Activated B cell treated with CpG ODN at 0.5 μM for 24 hours (primary cell): ENCODE data around the gene TRAPPC3L. TPM values are rescaled to one million over a fixed set of nuclear protein-coding genes. Genes with fewer than 3 reads are reported as not detected.
"Not testable (repeated sequence)": the region's sequence is repeated elsewhere in the genome, so short reads cannot be mapped to it uniquely, and the experiment has no call there.

Experiments
- ATAC-seq: fragments of 200-7000 bp; cut with Tn5 transposase; one replicate; pipeline ENCODE4 v1.10.0; 2021; ENCODE audit warnings: low read depth, mild to moderate bottlenecking, moderate library complexity
- CTCF ChIA-PET: fragments of 350-600 bp; sonication (Branson Sonifier 250); formaldehyde crosslinking; loops from one replicate; lab custom pipeline; 2021; ENCODE audit warnings: antibody characterized with exemption; lab: Charles Lee
- POLR2A ChIA-PET: fragments of 350-600 bp; sonication (Branson Sonifier 250); formaldehyde crosslinking; loops from one replicate; lab custom pipeline; 2021; ENCODE audit warnings: antibody characterized with exemption; lab: Charles Lee
- DNase-seq: peaks from one replicate; pipeline ENCODE4 v3.0.0; 2022
- H3K27ac Mint-ChIP-seq: one replicate; pipeline ENCODE4 v1.8.0; 2020; ENCODE audit warnings: mixed read lengths
- H3K27me3 Mint-ChIP-seq: one replicate; pipeline ENCODE4 v1.8.0; 2021; ENCODE audit warnings: mixed read lengths
- H3K36me3 Mint-ChIP-seq: one replicate; pipeline ENCODE4 v1.8.0; 2021; ENCODE audit warnings: low read depth, mixed read lengths
- H3K4me1 Mint-ChIP-seq: one replicate; pipeline ENCODE4 v1.8.0; 2021; ENCODE audit warnings: mixed read lengths
- H3K4me3 Mint-ChIP-seq: one replicate; pipeline ENCODE4 v1.8.0; 2020; ENCODE audit warnings: mild to moderate bottlenecking, mixed read lengths
- H3K9me3 Mint-ChIP-seq: one replicate; pipeline ENCODE4 v1.8.0; 2020; ENCODE audit warnings: mixed read lengths
- intact Hi-C: fragments of 100-400 bp; cut with micrococcal nuclease; formaldehyde crosslinking; loops from one replicate; pipeline ENCODE4 v1.15.1; 2024
- total RNA-seq: library from RNA; stranded (reverse); gene quantifications from 2 replicates; pipeline ENCODE4 v1.2.3, GENCODE V29; 2022
- TF ChIP-seq, protein P1 (sequence below): fragments of 200-600 bp; IDR thresholded peaks from one replicate; pipeline ENCODE4 v1.8.0; 2022; ENCODE audit warnings: antibody characterized with exemption, mild to moderate bottlenecking

The TRAPPC3L gene
- total RNA-seq, 1 donor from 2014 or later: not detected

DNA sequence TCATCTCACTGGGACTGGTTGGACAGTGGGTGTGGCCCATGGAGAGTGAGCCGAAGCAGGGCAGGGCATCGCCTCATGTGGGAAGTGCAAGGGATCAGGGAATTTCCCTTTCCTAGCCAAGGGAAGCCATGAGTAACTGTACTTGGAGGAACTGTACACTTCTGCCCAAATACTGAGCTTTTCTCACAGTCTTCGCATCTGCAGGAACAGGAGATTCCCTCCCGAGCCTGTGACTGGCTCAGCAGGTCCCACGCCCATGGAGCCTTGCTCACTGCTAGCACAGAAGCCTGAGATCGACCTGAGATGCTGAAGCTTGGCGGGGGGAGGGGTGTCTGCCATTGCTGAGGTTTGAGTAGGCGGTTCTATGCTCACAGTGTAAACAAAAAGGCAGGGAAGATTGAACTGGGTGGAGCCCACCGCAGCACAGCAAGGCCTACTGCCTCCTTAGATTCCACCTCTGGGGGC, 44.5 kb downstream of the TRAPPC3L start:
- Mint-ChIP-seq H3K4me1 (peaks cover 7% of the 10 kb centered on the region), H3K27ac (no peak overlapping the region), H3K4me3 (no peak overlapping the region), H3K36me3 (no peaks in the 10 kb centered on the region), H3K27me3 (peaks cover 11% of the 10 kb centered on the region), H3K9me3 (peaks cover 5% of the 10 kb centered on the region)
- intact Hi-C loops: no loop called here
- CTCF ChIA-PET: interaction anchor here (1.0 kb wide), 1 partner anchor 232 kb away, joined by 3 read pairs; no protein-coding TSS in a partner anchor
- POLR2A ChIA-PET: no interaction called here
- no peak for DNase-seq
- TF ChIP-seq, protein P1, sequence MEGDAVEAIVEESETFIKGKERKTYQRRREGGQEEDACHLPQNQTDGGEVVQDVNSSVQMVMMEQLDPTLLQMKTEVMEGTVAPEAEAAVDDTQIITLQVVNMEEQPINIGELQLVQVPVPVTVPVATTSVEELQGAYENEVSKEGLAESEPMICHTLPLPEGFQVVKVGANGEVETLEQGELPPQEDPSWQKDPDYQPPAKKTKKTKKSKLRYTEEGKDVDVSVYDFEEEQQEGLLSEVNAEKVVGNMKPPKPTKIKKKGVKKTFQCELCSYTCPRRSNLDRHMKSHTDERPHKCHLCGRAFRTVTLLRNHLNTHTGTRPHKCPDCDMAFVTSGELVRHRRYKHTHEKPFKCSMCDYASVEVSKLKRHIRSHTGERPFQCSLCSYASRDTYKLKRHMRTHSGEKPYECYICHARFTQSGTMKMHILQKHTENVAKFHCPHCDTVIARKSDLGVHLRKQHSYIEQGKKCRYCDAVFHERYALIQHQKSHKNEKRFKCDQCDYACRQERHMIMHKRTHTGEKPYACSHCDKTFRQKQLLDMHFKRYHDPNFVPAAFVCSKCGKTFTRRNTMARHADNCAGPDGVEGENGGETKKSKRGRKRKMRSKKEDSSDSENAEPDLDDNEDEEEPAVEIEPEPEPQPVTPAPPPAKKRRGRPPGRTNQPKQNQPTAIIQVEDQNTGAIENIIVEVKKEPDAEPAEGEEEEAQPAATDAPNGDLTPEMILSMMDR: no peak
- no peak for ATAC-seq

DNA sequence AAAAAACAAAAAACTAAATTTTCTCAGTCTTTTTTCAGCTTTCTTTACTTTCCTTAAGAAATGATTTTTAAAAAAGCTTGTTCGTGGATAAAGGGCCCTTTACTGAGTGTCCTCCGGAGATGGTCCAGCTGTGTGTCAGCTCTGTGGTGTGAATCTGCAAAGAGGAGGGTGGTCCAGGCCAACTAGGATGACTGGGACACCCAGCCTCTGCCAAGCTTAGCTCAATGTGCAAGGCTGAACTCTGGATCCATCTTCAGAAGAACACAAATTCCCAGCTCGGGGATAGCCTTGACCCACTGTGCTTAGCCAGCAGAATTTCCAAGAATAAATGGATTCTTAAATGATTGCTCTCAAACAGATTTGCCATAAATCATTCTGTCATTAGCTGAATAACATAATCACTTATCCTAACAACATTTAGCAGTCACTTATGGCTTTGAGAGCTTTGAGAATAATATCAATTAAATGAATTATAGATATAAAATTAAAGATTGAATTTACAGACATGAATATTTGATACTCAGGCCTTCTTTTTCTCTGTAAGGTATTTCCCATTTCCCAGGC, 48.3 kb downstream of the TRAPPC3L start:
- no peak overlapping the region for H3K27ac Mint-ChIP-seq
- ChIA-PET POLR2A (no interaction called here), CTCF (interaction anchor here (0.6 to 0.9 kb wide), 2 partner anchors 52 to 209 kb away, joined by 3 to 5 read pairs; no protein-coding TSS in a partner anchor)
- intact Hi-C loops: no loop called here
- peaks cover 8% of the 10 kb centered on the region for H3K27me3 Mint-ChIP-seq
- no peak overlapping the region for H3K4me3 Mint-ChIP-seq
- DNase-seq (no peak), ATAC-seq (no peak)
- H3K4me1 Mint-ChIP-seq: no peaks in the 10 kb centered on the region
- H3K9me3 Mint-ChIP-seq: peaks cover 5% of the 10 kb centered on the region
- TF ChIP-seq, protein P1: no peak
- H3K36me3 Mint-ChIP-seq: no peaks in the 10 kb centered on the region

DNA sequence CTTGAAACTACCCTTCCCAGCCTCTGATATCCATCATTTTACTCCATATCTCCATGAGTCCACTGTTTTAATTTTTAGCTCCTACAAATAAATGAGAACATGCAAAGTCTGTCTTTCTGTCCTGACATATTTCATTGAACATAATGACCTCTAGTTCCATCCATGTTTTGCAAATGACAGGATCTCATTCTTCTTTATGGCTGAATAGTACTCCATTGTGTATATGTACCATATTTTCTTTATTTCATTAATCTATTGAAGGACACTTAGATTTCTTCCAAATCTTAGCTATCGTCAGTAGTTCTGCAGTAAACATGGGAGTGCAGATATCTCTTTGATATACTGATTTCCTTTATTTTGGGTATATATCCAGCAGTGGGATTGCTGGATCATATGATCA, 50.3 kb downstream of the TRAPPC3L start:
- H3K36me3 Mint-ChIP-seq, CTCF ChIA-PET, H3K27me3 Mint-ChIP-seq, H3K9me3 Mint-ChIP-seq, H3K4me3 Mint-ChIP-seq, H3K27ac Mint-ChIP-seq, ATAC-seq, intact Hi-C loops, POLR2A ChIA-PET, H3K4me1 Mint-ChIP-seq, DNase-seq: not testable (repeated sequence)

DNA sequence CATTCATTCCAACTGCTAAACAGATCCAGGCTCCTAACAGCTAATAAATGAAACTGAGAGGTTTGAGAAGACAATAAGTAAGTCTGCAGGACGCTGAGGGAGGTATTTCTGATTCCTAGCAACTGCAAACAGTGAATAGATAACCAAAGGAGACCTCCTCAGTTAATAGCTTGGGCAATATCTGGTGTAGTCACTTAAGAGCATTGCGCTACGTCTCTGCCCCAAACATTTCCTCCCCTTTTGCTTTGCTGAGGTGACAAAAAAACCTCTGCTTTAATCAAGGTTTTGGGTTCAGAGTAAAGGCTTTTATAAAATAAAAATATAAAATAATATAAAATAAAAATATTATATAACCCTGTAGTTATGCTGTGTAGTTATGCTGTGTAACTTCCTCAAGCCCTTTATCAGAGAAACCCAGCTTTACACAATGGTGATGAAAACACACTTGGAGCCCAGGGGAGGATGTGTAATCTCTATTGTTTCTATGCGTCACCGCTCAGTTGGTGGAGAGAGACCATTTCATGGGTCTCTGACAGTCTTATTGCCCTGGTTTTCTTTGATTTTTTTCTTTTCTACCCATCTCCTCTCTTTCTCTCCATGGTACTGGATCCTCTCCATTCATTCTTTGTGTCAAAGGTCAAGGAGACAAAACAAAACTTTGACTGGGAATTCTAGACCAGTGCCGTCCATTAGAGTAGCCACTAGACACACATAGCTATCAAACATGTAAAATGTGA, 53.0 kb downstream of the TRAPPC3L start:
- POLR2A ChIA-PET: no interaction called here
- Mint-ChIP-seq H3K4me3 (no peak overlapping the region), H3K27me3 (no peaks in the 10 kb centered on the region), H3K36me3 (no peaks in the 10 kb centered on the region), H3K4me1 (no peaks in the 10 kb centered on the region), H3K9me3 (peaks cover 12% of the 10 kb centered on the region), H3K27ac (no peak overlapping the region)
- intact Hi-C loops: no loop called here
- TF ChIP-seq, protein P1: no peak
- DNase-seq (no peak), ATAC-seq (no peak)
- CTCF ChIA-PET: interaction anchor here (0.8 kb wide), 1 partner anchor 42 kb away, joined by 3 read pairs; no protein-coding TSS in a partner anchor

DNA sequence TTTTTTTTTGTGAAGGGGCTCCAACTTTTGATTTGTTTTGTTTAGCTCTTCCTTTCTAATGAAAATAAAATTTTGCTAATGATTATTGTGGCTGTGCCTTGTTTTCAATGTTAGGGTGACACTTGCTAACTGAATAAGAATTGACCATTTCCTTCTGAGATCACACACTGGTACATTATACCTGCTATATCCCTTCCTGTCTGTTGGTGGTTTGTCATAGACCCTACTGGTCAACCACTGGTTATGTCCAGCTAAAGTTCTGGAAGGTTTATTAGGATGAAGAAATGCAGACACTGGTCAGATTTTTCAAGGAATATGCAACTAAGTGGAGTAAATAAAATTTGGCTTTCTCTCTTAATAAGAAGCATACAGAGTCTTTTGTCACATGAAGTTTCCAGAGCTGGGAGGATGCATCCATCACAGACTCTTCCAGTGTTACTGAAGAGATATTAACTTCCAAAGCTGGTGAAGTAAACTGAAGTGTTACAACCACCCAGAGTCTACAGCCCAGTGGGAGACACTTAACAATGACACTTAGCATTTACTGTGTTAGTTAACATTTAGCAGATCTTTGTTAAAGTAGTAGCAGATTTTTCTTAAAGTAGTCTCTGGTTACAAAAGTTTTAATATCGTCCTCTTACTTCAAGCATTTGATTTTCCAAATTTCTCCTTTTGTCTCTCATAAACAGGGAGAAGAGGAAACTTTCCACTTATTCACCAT, 53.7 kb downstream of the TRAPPC3L start:
- CTCF ChIA-PET: interaction anchor here (0.8 to 1.0 kb wide), 2 partner anchors 43 to 204 kb away, joined by 3 read pairs; no protein-coding TSS in a partner anchor
- H3K4me3 Mint-ChIP-seq: no peak overlapping the region
- no peaks in the 10 kb centered on the region for H3K27me3 Mint-ChIP-seq
- POLR2A ChIA-PET: no interaction called here
- peaks cover 12% of the 10 kb centered on the region for H3K9me3 Mint-ChIP-seq
- TF ChIP-seq, protein P1: no peak
- H3K4me1 Mint-ChIP-seq: no peaks in the 10 kb centered on the region
- intact Hi-C loops: no loop called here
- no peaks in the 10 kb centered on the region for H3K36me3 Mint-ChIP-seq
- ATAC-seq (no peak), DNase-seq (no peak)
- H3K27ac Mint-ChIP-seq: no peak overlapping the region
